GM21515 (cell line): ENCODE results near the gene RAB11FIP3.
"Not testable (repeated sequence)": the region's sequence is repeated elsewhere in the genome, so short reads cannot be mapped to it uniquely, and the experiment has no call there.

Source experiments
- ATAC-seq: cut with Tn5 transposase; IDR thresholded peaks from one replicate; pipeline ENCODE4 v1.9.1; 2021; ENCODE audit not compliant: unreplicated experiment

The RAB11FIP3 gene

DNA sequence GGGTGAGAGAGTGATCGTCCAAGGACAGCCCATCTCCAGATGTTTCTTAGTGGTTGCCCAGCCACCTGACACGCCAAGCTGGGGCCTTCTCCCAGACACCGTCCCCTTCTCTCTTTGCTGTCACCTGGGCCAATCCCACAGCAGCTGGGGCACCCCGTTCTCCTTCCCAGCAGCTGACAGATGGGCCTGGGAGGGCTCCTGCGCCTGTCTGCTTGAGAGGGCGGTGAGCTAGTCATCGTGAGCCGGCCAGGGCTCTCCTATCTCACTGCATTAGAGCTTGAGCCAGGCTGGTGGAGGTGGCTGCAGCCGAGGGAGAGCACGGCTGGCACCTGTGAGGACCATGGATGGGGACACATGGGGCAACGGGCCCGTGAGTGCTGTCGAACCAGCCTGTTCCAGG, 41.2 kb downstream of the RAB11FIP3 start:
- no peak for ATAC-seq

DNA sequence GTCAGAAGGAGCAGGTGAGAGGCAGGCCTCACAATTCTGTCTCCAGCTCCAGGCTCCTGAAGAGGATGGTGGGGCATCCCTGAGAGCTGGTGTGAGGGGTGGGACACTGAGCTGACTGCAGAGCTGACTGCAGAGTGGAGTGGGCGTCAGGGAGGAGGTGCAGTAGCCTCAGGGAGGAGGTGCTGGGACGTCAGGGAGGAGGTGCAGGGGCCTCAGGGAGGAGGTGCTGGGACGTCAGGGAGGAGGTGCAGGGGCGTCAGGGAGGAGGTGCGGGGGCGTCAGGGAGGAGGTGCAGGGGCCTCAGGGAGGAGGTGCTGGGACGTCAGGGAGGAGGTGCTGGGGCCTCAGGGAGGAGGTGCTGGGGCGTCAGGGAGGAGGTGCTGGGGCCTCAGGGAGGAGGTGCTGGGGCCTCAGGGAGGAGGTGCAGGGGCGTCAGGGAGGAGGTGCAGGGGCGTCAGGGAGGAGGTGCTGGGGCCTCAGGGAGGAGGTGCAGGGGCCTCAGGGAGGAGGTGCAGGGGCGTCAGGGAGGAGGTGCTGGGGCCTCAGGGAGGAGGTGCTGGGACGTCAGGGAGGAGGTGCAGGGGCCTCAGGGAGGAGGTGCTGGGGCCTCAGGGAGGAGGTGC, 41.9 kb downstream of the RAB11FIP3 start:
- not testable (repeated sequence) for ATAC-seq

DNA sequence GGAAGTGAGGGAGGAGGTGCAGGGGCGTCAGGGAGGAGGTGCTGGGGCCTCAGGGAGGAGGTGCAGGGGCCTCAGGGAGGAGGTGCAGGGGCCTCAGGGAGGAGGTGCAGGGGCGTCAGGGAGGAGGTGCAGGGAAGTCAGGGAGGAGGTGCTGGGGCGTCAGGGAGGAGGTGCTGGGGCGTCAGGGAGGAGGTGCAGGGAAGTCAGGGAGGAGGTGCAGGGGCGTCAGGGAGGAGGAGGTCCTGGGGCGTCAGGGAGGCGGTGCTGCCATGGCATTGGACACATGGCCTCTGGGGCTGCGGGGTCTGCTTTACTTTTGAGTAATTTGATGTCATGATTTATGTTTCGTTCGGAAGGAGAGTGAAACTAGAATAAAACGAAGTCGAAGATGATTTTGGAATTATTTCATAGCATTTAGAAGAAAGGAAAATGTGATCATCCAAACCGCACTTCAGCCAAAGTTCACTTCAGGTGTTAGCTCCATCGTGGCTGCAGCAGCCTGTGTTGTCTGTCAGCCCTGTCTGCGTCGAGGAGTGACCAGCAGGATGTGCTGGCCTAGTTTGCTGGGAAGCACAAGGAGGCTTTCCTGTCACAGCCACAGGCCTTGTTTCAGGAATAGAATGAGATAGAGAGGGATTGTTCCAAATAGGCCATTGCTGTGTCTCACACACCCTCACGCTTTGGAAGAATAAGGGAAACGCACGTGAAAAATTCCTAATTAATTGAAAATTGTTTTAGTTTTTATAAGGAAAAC, 42.8 kb downstream of the RAB11FIP3 start:
- no peak for ATAC-seq

DNA sequence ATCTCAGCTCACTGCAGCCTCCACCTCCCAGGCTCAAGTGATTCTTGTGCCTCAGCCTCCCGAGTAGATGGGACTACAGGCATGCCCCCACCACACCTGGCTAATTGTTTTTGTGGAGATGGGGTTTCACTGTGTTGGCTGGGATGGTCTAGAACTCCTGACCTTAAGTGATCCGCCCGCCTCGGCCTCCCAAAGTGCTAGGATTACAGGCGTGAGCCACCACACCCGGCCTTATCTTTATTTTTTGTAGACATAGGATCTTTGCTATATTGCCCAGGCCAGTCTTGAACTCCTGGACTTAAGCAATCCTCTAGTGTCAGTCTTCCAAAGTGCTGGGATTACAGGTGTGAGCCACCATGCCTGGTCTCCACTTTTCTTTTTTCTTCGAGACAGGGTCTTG, 44.0 kb downstream of the RAB11FIP3 start:
- ATAC-seq: not testable (repeated sequence)

DNA sequence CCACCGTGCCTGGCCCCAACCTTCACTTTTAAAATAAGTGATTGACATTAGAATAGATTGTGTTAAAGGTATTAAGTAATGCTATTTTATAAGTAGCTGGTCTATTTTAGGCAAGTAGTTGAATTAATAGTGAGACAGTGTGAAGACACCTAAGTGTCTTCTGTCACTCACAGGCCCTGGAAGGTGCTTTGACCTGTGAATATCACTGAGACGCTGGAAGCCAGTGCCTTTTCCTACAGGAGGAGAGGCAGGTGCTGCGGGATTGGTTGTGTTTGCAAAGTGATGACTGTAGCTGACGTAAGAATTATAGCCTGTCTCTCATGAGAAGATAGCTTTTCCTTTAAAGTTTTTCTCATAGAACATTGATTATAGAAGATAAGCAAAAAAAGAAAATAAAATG, 45.0 kb downstream of the RAB11FIP3 start:
- no peak for ATAC-seq

DNA sequence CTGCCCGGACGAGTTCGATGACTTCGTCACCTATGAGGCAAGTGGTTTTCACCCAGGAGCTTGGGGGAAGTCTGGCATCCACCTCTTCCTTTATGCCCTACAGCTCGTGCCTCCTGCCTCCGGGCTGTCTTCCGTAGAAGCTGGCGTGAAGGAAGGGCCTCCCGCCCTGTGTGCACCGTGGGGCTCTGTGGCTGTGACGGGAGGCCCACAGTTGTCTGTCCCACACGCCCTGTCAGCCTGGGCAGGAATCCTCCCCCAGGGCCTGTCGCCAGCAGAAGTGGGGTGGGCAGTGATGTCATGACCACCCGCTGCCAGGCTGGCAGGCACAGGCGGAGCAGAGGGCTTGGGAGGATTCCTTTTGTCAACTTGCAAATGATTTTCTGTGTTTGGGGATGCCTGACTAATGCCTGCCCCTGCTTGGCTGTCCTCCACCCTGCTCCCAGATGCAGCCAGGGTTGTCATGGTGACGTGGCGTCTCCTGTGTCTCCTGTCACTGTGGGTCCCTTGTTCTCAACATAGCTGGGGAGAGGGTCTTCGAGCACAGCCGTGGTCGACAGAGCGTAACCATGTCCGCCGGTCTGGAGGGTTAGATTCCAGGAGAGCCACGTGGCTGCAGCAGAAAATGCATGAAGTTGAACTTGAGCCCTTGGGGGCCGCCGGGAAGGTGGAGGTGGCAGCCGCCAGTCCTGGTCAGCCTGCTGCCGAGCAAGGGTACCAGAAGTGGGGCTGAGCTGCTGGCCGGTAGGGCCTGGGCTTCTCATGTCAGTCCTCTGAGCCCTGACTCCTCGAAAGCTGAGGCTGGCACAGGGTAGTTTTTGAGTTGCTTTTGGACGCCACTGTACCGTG, 46.1 kb downstream of the RAB11FIP3 start:
- no peak for ATAC-seq

GRCh38 chr16:472199-472504, 46.7 kb downstream of the RAB11FIP3 start:
- no peak for ATAC-seq

GRCh38 chr16:473046-474043, 47.9 kb downstream of the RAB11FIP3 start:
- ATAC-seq: no peak

DNA sequence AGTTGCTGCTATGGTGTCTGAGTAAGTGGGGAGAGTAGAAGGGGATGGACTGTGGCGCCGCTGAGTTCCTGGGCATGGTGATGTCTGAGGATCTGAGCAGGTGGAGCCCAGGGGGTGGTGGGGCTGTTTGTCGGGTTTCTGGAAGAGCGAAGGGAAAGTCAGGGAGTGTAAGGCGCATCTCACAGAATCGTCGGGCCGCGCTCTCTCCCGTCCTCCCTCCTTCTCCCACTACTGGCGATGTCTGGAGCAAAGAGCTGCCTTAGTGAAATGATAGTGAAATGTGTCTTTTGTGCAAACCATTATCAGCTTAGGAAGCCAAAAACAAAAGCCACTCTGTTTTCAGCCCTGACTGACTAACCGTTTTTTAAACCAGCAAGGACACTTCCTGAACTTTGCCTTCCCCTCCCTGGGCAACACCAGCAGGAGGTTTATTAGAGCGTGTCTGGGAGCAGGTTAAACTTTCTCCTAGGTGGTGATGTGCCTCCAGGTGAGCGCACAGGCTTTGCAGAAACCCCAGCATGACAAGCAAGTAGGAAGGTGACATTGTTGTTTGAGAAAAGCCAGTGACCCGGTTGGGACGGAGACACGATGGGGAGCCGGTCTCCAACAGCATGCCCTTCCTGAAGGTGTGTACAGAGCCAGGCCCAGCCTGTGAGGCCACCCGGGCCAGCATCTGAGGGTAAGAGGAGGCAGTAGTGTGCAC, 49.1 kb downstream of the RAB11FIP3 start:
- ATAC-seq: no peak

GRCh38 chr16:476039-476438, 50.6 kb downstream of the RAB11FIP3 start:
- ATAC-seq: no peak

DNA sequence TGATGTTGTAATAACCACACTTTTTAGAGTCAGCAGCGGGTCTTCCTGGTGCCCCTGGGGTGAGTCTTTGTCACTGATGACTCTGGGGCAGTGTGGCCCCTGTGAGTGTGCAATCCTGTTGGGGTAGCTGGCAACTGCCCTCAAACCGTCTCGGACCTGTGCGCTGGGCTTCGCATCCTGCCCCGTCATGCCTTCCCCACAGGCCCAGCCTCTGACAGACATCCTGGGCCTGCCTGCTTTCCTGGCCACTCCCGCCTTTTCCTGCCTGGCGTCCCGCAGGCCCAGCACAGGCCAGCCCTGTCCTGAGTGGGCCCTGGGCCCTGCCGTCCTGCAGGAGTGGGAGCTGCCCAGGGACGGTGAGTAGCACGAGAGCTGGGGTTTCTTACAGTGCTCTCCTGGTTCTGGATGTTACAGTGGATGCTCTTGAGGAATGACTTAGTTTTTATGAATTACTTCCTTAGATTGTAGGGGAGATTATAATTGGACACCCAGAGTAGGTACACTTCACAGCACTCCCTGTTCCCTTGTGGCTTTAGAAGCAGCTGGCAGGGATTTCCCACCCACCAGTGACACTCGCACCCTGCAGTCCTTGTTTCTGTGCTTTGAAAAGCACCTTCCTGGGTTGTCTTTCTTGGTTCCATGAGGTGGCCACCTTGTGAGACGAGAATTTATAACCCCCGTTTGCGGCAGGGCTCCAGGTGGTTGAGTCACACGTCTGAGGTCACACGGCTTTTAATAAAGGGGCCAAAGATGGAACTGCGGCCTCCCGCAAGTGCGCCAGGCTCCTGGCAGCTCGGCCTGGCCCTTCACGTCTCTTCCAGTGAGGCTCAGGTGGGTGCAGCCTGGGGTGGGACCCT, 52.1 kb downstream of the RAB11FIP3 start:
- ATAC-seq: no peak

DNA sequence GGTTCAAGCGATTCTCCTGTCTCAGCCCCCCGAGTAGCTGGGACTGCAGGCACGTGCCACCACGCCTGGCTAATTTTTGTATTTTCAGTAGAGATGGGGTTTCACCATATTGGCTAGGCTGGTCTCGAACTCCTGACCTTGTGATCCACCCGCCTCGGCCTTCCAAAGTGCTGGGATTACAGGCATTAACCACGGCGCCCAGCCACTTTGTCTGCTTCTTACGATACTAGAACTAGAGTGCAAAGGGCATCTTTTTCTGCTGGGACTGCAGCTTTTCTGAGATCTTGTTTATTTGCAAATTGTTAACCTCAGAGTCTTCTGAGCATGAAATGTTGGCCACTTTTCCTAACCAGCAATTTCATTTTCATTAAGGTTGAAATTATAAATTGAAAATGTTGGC, 52.8 kb downstream of the RAB11FIP3 start:
- not testable (repeated sequence) for ATAC-seq

DNA sequence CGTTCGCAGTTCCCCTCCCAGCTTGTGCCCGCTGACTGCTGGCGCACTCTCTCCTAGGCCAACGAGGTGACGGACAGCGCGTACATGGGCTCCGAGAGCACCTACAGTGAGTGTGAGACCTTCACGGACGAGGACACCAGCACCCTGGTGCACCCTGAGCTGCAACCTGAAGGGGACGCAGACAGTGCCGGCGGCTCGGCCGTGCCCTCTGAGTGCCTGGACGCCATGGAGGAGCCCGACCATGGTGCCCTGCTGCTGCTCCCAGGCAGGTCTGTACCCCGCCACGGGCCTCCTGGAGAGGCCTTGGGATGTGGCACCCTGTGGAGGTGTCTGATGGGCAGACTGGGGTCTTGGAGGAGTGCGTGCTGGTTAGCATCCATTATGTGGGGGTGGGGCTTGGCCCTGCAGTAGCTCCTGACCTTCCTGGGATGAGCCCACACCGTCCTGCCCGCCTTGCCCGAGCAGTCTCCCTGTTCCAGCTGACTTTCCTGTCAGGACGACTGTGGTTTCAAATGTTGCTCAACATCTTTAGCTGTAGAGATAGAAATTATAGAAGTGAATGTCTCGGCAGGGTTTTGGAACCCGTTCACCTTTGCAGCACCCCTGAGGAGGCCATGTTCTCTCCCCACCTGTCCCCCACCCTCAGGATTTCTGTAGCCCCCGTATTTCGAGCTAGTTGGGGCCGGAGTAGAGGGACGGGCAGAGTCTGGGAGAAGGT, 57.2 kb downstream of the RAB11FIP3 start:
- ATAC-seq: no peak

DNA sequence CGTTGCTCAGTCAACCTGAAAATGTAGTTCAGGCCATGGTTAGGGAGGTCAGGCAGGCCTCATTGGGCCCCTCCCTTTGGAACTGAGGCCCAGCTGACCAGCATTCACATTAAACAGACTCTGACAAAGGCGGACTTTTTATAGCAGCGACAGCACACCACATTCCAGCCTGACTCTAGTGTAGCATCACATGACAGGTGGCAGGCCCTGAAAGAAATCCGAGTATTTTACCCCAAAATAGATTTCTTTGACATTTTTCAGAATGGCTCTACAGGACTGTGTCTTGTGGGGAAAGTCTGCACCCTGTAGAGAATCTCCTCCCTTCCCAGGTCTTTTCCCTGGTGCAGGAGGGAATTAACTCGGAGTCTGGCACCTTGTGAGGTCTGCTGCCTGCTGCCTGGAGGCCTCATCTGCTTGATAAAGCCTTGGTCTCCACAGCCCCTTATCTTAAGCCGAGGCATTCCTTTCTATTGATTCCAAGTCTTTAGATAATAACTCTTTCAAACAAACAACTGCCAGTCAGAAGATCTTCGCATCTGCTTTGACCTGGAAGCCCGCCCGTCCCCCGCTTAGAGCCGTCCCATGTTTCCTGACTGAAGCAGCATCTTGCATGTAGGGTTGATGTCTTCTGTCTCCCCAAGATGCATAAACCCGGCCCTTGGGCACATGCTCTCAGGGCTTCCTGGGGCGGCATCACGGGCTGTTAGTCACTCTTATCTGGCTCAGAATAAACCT, 58.1 kb downstream of the RAB11FIP3 start:
- no peak for ATAC-seq

GRCh38 chr16:489606-490005, 64.2 kb downstream of the RAB11FIP3 start:
- ATAC-seq: no peak

DNA sequence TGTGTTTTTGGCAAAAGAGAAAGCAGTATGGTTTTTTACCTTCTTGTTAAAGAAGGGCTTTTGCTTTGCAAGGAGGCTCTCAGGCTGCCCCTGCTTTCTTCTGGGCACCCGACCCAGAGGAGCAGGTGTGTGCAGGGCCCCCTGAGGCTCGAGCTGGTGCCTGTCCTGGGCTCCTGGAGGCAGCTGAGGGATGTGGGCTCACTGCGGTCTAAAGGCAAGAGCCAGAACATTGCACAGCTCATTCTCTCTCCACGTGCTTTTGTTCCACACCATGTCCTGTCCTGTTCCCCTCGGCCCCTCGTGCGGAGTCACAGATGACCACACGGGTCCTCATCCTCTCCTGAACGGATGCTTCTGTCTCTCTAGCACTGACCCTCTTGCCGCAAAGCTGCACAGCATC, 65.3 kb downstream of the RAB11FIP3 start:
- ATAC-seq: no peak

- no peak for ATAC-seq
Observed at GRCh38 chr16:491220-491919, 65.9 kb downstream of the RAB11FIP3 start.
